Sigmoid colon (tissue), 7 donors: Measurements from ENCODE around the gene RNF166. TPM values are rescaled to one million over a fixed set of nuclear protein-coding genes. Genes with fewer than 3 reads are reported as not detected.

ENCODE experiments used
- DNase-seq: peaks from one replicate; pipeline ENCODE4 v3.0.0-alpha.2; 2019
- H3K27ac ChIP-seq, 4 donors: fragments of 200-600 bp; sonication (generic); one replicate each; pipeline ENCODE4 v1.5.1; 2016 to 2019; ENCODE audit warnings: mild to moderate bottlenecking in 1 of 4
- H3K27me3 ChIP-seq, 3 donors: fragments of 200-600 bp; sonication (generic); one replicate each; pipeline ENCODE4 v1.5.1; 2019; ENCODE audit warnings: mild to moderate bottlenecking in 1 of 3
- H3K36me3 ChIP-seq, 4 donors: fragments of 200-600 bp; sonication (generic); one replicate each; pipeline ENCODE4 v1.5.1; 2016 to 2019
- H3K4me1 ChIP-seq, 4 donors: fragments of 200-600 bp; sonication (generic); one replicate each; pipeline ENCODE4 v1.5.1; 2017 to 2019
- H3K4me3 ChIP-seq, 4 donors: fragments of 200-600 bp; sonication (generic); one replicate each; pipeline ENCODE4 v1.5.1; 2017 to 2019; ENCODE audit warnings: mild to moderate bottlenecking in 2 of 4, moderate library complexity in 1 of 4
- H3K9me3 ChIP-seq, 4 donors: fragments of 200-600 bp in 3 of 4; sonication (generic) in 3 of 4; one replicate each; pipeline versions ENCODE4 v1.5.1 to v1.6.1; 2013 to 2019
- CTCF ChIP-seq, 4 experiments: fragments of 450-650 bp in 3 of 4; fragments of 200-600 bp in 1 of 4; IDR thresholded peaks; one replicate each; pipeline ENCODE4 v1.5.1; 2016 to 2019; ENCODE audit warnings: antibody characterized with exemption in 4 of 4, mild to moderate bottlenecking in 3 of 4, moderate library complexity in 2 of 4
- EP300 ChIP-seq, 4 donors: sonication (generic); formaldehyde crosslinking; IDR thresholded peaks; one replicate each; pipeline ENCODE4 v1.6.1; 2017; ENCODE audit warnings: antibody characterized with exemption in 4 of 4
- POLR2A ChIP-seq, 2 donors: fragments of 450-650 bp; IDR thresholded peaks; one replicate each; pipeline ENCODE4 v1.6.1; 2016; ENCODE audit warnings: antibody characterized with exemption in 2 of 2, mild to moderate bottlenecking in 2 of 2, moderate library complexity in 2 of 2
- POLR2AphosphoS5 ChIP-seq, 4 donors: sonication (generic); formaldehyde crosslinking; IDR thresholded peaks; one replicate each; pipeline ENCODE4 v1.6.1; 2017; ENCODE audit warnings: antibody characterized with exemption in 4 of 4
- WGBS, 2 donors: extraction: QIAGEN DNeasy Blood & Tissue Kit; methylation state at CpG; one replicate each; pipeline ENCODE4 v1.1.7; 2013; 5-methylcytosine and 5-hydroxymethylcytosine counted together
- intact Hi-C: fragments of 100-400 bp; cut with DNase I; formaldehyde crosslinking; loops from one replicate; pipeline ENCODE4 v1.15.1; 2023
- polyA plus RNA-seq, 3 donors: library from polyadenylated mRNA; stranded (reverse); fragments of 200-250 nt; gene quantifications; one replicate each; pipeline ENCODE4 v1.2.3, GENCODE V29; 2013
- total RNA-seq, 4 donors: library from RNA; depleted of rRNA; stranded (reverse); fragments of >200 nt; gene quantifications; one replicate each; pipeline ENCODE4 v1.1.0, GENCODE V29; 2016
- donor health status: healthy with polysubstance abuse.
- donor health status: Bipolar disorder and iron deficiency.
- donor health status: healthy.

The RNF166 gene
- 10 to 100 TPM; 16.0 to 21.4 (median 17.9) TPM for total RNA-seq
- 10 to 100 TPM in 1 of 3 donors, 1 to 10 TPM in 2; 5.4 to 34.8 (median 6.2) TPM for polyA plus RNA-seq

DNA sequence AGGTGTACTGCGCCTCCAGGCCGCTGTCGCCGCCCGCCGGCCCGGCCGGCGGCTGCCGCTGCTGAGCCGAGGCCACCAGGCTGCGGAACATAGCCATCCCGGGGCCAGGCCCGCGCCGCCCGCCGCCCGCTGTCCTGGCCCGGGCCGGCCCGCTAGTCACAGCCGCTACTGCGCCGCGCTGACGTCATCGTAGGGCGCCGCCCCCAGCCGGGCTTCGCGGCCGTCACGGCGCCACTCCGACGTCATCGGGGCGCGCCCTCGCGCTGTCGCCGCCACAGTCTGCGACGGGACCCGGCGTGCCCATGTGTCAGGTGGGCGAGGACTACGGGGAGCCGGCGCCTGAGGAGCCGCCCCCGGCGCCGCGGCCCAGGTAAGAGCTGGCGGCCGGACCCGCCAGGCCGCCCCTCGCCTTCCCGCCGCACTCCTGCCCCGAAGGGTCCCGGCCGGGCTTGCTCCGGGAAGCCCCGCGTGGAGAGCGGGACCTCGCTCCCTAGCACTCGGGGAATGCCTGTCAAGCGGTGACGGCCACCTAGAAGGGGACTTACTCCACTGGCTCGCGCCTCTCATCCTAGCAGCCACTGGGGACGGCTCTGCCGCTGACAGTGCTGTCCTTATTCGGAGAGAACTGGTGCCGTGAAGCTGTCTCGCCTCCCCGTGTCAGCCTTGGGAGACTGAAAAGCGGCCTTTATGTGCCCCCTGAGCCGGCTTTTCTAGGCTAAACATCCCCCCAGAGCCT is at the start of gene RNF166, which contains the start of gene CTU2:
TSS of gene RNF166 (minus strand) at position 180 of the 736 bp plus-strand sequence. CDS start at position 97, 83 bp downstream.
TSS of gene CTU2 (plus strand) at position 275 of the 736 bp plus-strand sequence. CDS start at position 303, 28 bp downstream.
- Histone ChIP-seq H3K36me3 (peaks cover 0 to 5% (median 0%) of the 10 kb centered on the region in 4 donors), H3K9me3 (no peaks in the 10 kb centered on the region), H3K4me3 (peak within 1 kb of the TSS; percentile 63 to 99 (median 78)), H3K27ac (peak within 1 kb of the TSS; percentile 78 to 95 (median 86)), H3K27me3 (no peaks in the 10 kb centered on the region), H3K4me1 (peaks cover 0 to 51% (median 34%) of the 10 kb centered on the region in 4 donors)
- WGBS, 2 donors = 0 to 1% methylated on average over 86 of the region's 86 CpGs
- intact Hi-C loops = no loop called here
- DNase-seq = peak; percentile 95
- TF ChIP-seq POLR2A (IDR thresholded peaks at IDR 0.05) = no peak
- no peak for TF ChIP-seq CTCF (IDR thresholded peaks at IDR 0.05)
- no peak for TF ChIP-seq EP300 (IDR thresholded peaks at IDR 0.05)
- TF ChIP-seq POLR2AphosphoS5 (IDR thresholded peaks at IDR 0.05) = peak; percentile 48 to 82 (median 76)

DNA sequence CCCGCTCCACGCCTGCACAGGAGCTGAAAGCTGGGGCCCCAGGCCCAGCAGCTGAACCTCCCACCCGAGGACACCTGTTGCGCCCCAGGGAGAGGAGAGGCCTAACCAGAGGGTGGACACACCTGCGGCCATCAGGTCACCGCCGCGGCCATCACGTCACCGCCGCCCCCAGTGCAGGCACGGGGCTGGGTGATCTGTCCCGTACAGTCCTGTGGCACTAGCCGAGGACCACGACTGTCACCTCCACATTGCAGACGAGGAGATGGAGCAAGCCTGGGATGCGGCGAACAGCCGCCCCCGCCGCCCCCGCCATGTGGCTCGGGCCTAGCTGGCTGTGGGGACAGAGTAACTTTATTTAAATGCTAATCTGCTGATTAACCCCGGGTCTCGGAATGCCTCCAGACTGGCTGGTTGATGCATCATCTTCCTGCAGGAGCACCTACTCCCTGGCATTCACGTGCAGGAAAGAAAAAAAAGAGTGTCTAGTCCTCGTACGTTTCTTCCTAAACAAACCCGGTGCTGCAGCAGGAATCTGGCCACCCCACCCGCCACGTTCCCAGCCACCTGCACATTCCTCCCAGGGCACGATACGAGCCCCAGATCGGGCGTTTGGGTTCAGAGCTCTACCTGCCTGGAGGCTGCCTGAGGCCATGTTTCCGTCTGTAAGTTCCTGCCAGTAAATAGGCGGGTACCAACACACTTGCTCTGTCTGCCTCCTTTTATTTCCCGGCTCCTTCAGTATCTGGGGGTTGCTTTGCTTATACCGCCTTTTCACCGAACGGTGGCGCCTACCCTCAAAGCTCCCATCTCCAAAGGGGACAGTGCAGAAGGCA is 48.9 kb upstream of the RNF166 start:
- no peaks in the 10 kb centered on the region for H3K9me3 ChIP-seq
- H3K4me3 ChIP-seq = no peak overlapping the region
- H3K36me3 ChIP-seq = peaks cover 0 to 14% (median 3%) of the 10 kb centered on the region in 4 donors
- no peaks in the 10 kb centered on the region for H3K27me3 ChIP-seq
- H3K27ac ChIP-seq = peak overlapping the region; percentile 56 to 100 (median 96)
- no peak for DNase-seq
- H3K4me1 ChIP-seq = peaks cover 0 to 75% (median 74%) of the 10 kb centered on the region in 4 donors
- TF ChIP-seq EP300 (IDR thresholded peaks at IDR 0.05) (no peak), CTCF (IDR thresholded peaks at IDR 0.05) (peak in 1 of 4 experiments; percentile 14)
- WGBS, 2 donors = 72 to 84% methylated on average over 42 of the region's 42 CpGs
- intact Hi-C loops = no loop called here

GRCh38 chr16:88754109-88754911 is 48.1 kb upstream of the RNF166 start:
- intact Hi-C loops = no loop called here
- peaks cover 0 to 14% (median 3%) of the 10 kb centered on the region in 4 donors for H3K36me3 ChIP-seq
- peak overlapping the region; percentile 56 to 100 (median 96) for H3K27ac ChIP-seq
- no peak for DNase-seq
- no peak for TF ChIP-seq EP300 (IDR thresholded peaks at IDR 0.05)
- no peak for TF ChIP-seq POLR2AphosphoS5 (IDR thresholded peaks at IDR 0.05)
- no peak for TF ChIP-seq POLR2A (IDR thresholded peaks at IDR 0.05)
- TF ChIP-seq CTCF (IDR thresholded peaks at IDR 0.05) = no peak
- no peaks in the 10 kb centered on the region for H3K27me3 ChIP-seq
- H3K9me3 ChIP-seq = no peaks in the 10 kb centered on the region
- whole genome bisulfite sequencing, 2 donors = 93 to 94% methylated on average over 28 of the region's 28 CpGs
- H3K4me1 ChIP-seq = peaks cover 0 to 67% (median 66%) of the 10 kb centered on the region in 4 donors
- no peak overlapping the region for H3K4me3 ChIP-seq

GRCh38 chr16:88753602-88754001 is 47.4 kb upstream of the RNF166 start:
- no peak for DNase-seq
- Histone ChIP-seq H3K4me3 (no peak overlapping the region), H3K4me1 (peaks cover 0 to 61% (median 60%) of the 10 kb centered on the region in 4 donors), H3K9me3 (no peaks in the 10 kb centered on the region), H3K36me3 (peaks cover 0 to 14% (median 3%) of the 10 kb centered on the region in 4 donors), H3K27me3 (no peaks in the 10 kb centered on the region), H3K27ac (peak overlapping the region in 3 of 4 donors; percentile 96 to 100 (median 97))
- 81 to 88% methylated on average over 11 of the region's 11 CpGs for WGBS, 2 donors
- TF ChIP-seq POLR2A (IDR thresholded peaks at IDR 0.05) (no peak), POLR2AphosphoS5 (IDR thresholded peaks at IDR 0.05) (peak in 1 of 4 donors; percentile 12)
- intact Hi-C loops = no loop called here
